Liver (tissue), 9 donors: ENCODE results near the gene CNGA4. TPM values are rescaled to one million over a fixed set of nuclear protein-coding genes. Genes with fewer than 3 reads are reported as not detected.

Experiments used
- DNase-seq: peaks from one replicate; pipeline ENCODE4 v3.0.0-alpha.2; 2017; ENCODE audit warnings: low spot score
- H3K27ac ChIP-seq, 2 donors: one replicate each; pipeline ENCODE4 v1.7.0; 2013; ENCODE audit warnings: inconsistent platforms in 2 of 2, low read length in 2 of 2, control low read depth in 1 of 2, low read depth in 1 of 2, mild to moderate bottlenecking in 1 of 2
- H3K27me3 ChIP-seq, 4 donors: one replicate each; pipeline versions ENCODE4 v1.6.1 to v1.7.0; 2013; ENCODE audit warnings: low read length in 3 of 4, inconsistent platforms in 1 of 4, mild to moderate bottlenecking in 1 of 4, moderate library complexity in 1 of 4; ENCODE audit not compliant: control insufficient read depth in 4 of 4, insufficient read depth in 4 of 4
- H3K36me3 ChIP-seq, 4 donors: one replicate each; pipeline versions ENCODE4 v1.6.1 to v1.7.0; 2013; ENCODE audit warnings: low read length in 3 of 4, mild to moderate bottlenecking in 3 of 4, low read depth in 1 of 4, moderate library complexity in 1 of 4; ENCODE audit not compliant: control insufficient read depth in 4 of 4, insufficient read depth in 3 of 4
- H3K4me1 ChIP-seq, 4 donors: one replicate each; pipeline versions ENCODE4 v1.6.1 to v1.7.0; 2013; ENCODE audit warnings: low read length in 3 of 4, mild to moderate bottlenecking in 3 of 4, moderate library complexity in 1 of 4; ENCODE audit not compliant: control insufficient read depth in 4 of 4, insufficient read depth in 4 of 4
- H3K4me3 ChIP-seq, 3 donors: one replicate each; pipeline versions ENCODE4 v1.6.1 to v1.7.0; 2013; ENCODE audit warnings: low read length in 3 of 3, control low read depth in 1 of 3, low read depth in 1 of 3, mild to moderate bottlenecking in 1 of 3
- H3K9ac ChIP-seq, 2 donors: one replicate each; pipeline ENCODE4 v1.7.0; 2013; ENCODE audit warnings: low read length in 2 of 2, mild to moderate bottlenecking in 2 of 2, moderate library complexity in 2 of 2, control low read depth in 1 of 2, low read depth in 1 of 2
- H3K9me3 ChIP-seq, 4 donors: one replicate each; pipeline versions ENCODE4 v1.6.1 to v1.7.0; 2013; ENCODE audit warnings: low read length in 3 of 4; ENCODE audit not compliant: control insufficient read depth in 4 of 4
- EGR1 ChIP-seq, 2 donors: IDR thresholded peaks; 2 replicates each; pipeline ENCODE4 v1.6.1; 2016 to 2018; ENCODE audit warnings: antibody characterized with exemption in 2 of 2, low read depth in 2 of 2
- FOXA1 ChIP-seq: IDR thresholded peaks from 2 replicates; pipeline ENCODE4 v1.6.1; 2016; ENCODE audit warnings: antibody characterized with exemption
- GABPA ChIP-seq, 2 donors: IDR thresholded peaks in 1 of 2; conservative IDR thresholded peaks in 1 of 2; 2 replicates each; pipeline ENCODE4 v1.6.1; 2016; ENCODE audit warnings: antibody characterized with exemption in 2 of 2, mild to moderate bottlenecking in 1 of 2, moderate library complexity in 1 of 2
- HNF4A ChIP-seq, 2 donors: conservative IDR thresholded peaks; 2 replicates each; pipeline ENCODE4 v1.6.1; 2016; ENCODE audit warnings: antibody characterized with exemption in 2 of 2, mild to moderate bottlenecking in 2 of 2
- HNF4G ChIP-seq: IDR thresholded peaks from 2 replicates; pipeline ENCODE4 v1.6.1; 2016; ENCODE audit warnings: antibody characterized with exemption
- JUND ChIP-seq, 2 donors: IDR thresholded peaks; 2 replicates each; pipeline ENCODE4 v1.6.1; 2016; ENCODE audit warnings: antibody characterized with exemption in 2 of 2
- NR2F2 ChIP-seq: IDR thresholded peaks from 2 replicates; pipeline ENCODE4 v1.6.1; 2016; ENCODE audit warnings: antibody characterized with exemption
- RAD21 ChIP-seq, 2 donors: IDR thresholded peaks; 2 replicates each; pipeline ENCODE4 v1.6.1; 2016; ENCODE audit warnings: antibody characterized with exemption in 2 of 2, mild to moderate bottlenecking in 2 of 2
- SP1 ChIP-seq: IDR thresholded peaks from 2 replicates; pipeline ENCODE4 v1.6.1; 2018; ENCODE audit warnings: antibody characterized with exemption, mild to moderate bottlenecking
- TAF1 ChIP-seq: conservative IDR thresholded peaks from 2 replicates; pipeline ENCODE4 v1.6.1; 2016; ENCODE audit warnings: antibody characterized with exemption, mild to moderate bottlenecking
- YY1 ChIP-seq: IDR thresholded peaks from 2 replicates; pipeline ENCODE4 v1.6.1; 2016; ENCODE audit warnings: antibody characterized with exemption, mild to moderate bottlenecking
- WGBS: extraction: QIAGEN DNeasy Blood & Tissue Kit; methylation state at CpG from one replicate; pipeline ENCODE4 v1.1.7; 2013; 5-methylcytosine and 5-hydroxymethylcytosine counted together
- polyA plus RNA-seq, 2 donors: library from polyadenylated mRNA; stranded (reverse) in 1 of 2; unstranded in 1 of 2; fragments of 200-250 nt in 1 of 2; fragments of >200 nt in 1 of 2; fragmentation: Nextera tagmentation in 1 of 2; extraction: Ambion mirVana in 1 of 2; gene quantifications; one replicate each; pipeline versions ENCODE4 v1.2.1 to v1.2.3, GENCODE V29; 2013 to 2015
- total RNA-seq, 2 donors: library from RNA; depleted of rRNA; stranded (reverse); fragments of >200 nt; gene quantifications; one replicate each; pipeline ENCODE4 v1.2.3, GENCODE V29; 2014
- TF ChIP-seq, protein P1 (sequence below): IDR thresholded peaks from 2 replicates; pipeline ENCODE4 v1.6.1; 2016; ENCODE audit warnings: antibody characterized with exemption
- TF ChIP-seq, protein P2 (sequence below): fragments of 150-350 bp; IDR thresholded peaks from 2 replicates; pipeline ENCODE4 v1.5.1; 2017; ENCODE audit warnings: improper control_type of control experiment, low read depth, low read length; ENCODE audit not compliant: missing input control
- TF ChIP-seq, protein P3 (sequence below): IDR thresholded peaks from 2 replicates; pipeline ENCODE4 v1.6.1; 2016; ENCODE audit warnings: antibody characterized with exemption, mild to moderate bottlenecking
- TF ChIP-seq, protein P4 (sequence below): IDR thresholded peaks from 2 replicates; pipeline ENCODE4 v1.6.1; 2016; ENCODE audit warnings: antibody characterized with exemption
- donor health status: healthy.
- donor health status: healthy.
- donor health status: healthy.
- donor health status: healthy.
- donor health status: healthy.

CNGA4 gene
- total and polyA plus RNA-seq, 4 donors = 0.09 TPM; not detected in 3

DNA sequence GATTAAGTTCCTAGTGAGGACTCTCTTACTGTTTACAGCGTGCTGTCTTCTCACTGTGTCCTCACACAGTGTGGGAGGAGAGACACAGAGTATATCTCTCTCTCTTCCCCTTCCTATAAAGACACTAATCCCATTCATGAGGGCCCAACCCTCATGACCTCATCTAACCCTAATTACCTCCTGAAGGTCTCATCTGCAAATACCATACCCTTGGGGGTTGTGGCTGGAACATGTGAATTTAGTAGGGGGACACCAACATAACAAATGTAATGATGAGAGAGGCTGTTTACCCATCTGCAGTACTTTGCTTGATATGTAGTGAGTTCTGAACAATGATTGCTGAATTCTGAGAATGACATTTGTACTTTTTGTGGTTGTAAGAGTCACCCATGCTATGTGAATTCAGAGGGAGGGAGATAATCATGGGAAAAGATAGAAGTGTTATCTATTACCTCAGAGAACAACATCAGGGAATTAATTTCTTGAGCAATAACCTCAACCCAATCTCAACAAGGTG, 44.8 kb upstream of the CNGA4 start:
- 75% methylated on average over 1 of the region's 1 CpG for WGBS
- no peaks in the 10 kb centered on the region for H3K36me3 ChIP-seq
- H3K4me1 ChIP-seq = no peaks in the 10 kb centered on the region
- TF ChIP-seq YY1 = no peak
- TF ChIP-seq JUND (IDR thresholded peaks at IDR 0.05) = no peak
- TF ChIP-seq NR2F2 = no peak
- TF ChIP-seq EGR1 (IDR thresholded peaks at IDR 0.05; ENCODE audit: low read depth in 2 of 2) = no peak
- TF ChIP-seq, protein P1, sequence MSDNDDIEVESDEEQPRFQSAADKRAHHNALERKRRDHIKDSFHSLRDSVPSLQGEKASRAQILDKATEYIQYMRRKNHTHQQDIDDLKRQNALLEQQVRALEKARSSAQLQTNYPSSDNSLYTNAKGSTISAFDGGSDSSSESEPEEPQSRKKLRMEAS = no peak
- TF ChIP-seq, protein P2, sequence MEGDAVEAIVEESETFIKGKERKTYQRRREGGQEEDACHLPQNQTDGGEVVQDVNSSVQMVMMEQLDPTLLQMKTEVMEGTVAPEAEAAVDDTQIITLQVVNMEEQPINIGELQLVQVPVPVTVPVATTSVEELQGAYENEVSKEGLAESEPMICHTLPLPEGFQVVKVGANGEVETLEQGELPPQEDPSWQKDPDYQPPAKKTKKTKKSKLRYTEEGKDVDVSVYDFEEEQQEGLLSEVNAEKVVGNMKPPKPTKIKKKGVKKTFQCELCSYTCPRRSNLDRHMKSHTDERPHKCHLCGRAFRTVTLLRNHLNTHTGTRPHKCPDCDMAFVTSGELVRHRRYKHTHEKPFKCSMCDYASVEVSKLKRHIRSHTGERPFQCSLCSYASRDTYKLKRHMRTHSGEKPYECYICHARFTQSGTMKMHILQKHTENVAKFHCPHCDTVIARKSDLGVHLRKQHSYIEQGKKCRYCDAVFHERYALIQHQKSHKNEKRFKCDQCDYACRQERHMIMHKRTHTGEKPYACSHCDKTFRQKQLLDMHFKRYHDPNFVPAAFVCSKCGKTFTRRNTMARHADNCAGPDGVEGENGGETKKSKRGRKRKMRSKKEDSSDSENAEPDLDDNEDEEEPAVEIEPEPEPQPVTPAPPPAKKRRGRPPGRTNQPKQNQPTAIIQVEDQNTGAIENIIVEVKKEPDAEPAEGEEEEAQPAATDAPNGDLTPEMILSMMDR = no peak
- TF ChIP-seq, protein P3, sequence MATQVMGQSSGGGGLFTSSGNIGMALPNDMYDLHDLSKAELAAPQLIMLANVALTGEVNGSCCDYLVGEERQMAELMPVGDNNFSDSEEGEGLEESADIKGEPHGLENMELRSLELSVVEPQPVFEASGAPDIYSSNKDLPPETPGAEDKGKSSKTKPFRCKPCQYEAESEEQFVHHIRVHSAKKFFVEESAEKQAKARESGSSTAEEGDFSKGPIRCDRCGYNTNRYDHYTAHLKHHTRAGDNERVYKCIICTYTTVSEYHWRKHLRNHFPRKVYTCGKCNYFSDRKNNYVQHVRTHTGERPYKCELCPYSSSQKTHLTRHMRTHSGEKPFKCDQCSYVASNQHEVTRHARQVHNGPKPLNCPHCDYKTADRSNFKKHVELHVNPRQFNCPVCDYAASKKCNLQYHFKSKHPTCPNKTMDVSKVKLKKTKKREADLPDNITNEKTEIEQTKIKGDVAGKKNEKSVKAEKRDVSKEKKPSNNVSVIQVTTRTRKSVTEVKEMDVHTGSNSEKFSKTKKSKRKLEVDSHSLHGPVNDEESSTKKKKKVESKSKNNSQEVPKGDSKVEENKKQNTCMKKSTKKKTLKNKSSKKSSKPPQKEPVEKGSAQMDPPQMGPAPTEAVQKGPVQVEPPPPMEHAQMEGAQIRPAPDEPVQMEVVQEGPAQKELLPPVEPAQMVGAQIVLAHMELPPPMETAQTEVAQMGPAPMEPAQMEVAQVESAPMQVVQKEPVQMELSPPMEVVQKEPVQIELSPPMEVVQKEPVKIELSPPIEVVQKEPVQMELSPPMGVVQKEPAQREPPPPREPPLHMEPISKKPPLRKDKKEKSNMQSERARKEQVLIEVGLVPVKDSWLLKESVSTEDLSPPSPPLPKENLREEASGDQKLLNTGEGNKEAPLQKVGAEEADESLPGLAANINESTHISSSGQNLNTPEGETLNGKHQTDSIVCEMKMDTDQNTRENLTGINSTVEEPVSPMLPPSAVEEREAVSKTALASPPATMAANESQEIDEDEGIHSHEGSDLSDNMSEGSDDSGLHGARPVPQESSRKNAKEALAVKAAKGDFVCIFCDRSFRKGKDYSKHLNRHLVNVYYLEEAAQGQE = no peak
- no peak for TF ChIP-seq HNF4G
- TF ChIP-seq RAD21 (IDR thresholded peaks at IDR 0.05) = no peak
- no peak for TF ChIP-seq GABPA (IDR thresholded peaks at IDR 0.05 in 1 of 2, conservative IDR thresholded peaks at IDR 0.05 in 1 of 2)
- no peak for TF ChIP-seq HNF4A (conservative IDR thresholded peaks at IDR 0.05)
- no peak for TF ChIP-seq TAF1
- TF ChIP-seq, protein P4, sequence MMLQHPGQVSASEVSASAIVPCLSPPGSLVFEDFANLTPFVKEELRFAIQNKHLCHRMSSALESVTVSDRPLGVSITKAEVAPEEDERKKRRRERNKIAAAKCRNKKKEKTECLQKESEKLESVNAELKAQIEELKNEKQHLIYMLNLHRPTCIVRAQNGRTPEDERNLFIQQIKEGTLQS = no peak
- TF ChIP-seq FOXA1 = no peak
- TF ChIP-seq SP1 = no peak
- no peaks in the 10 kb centered on the region for H3K27me3 ChIP-seq
- H3K9me3 ChIP-seq = no peaks in the 10 kb centered on the region
- no peak overlapping the region for H3K4me3 ChIP-seq
- no peak overlapping the region for H3K9ac ChIP-seq
- no peak for DNase-seq
- H3K27ac ChIP-seq = no peak overlapping the region

DNA sequence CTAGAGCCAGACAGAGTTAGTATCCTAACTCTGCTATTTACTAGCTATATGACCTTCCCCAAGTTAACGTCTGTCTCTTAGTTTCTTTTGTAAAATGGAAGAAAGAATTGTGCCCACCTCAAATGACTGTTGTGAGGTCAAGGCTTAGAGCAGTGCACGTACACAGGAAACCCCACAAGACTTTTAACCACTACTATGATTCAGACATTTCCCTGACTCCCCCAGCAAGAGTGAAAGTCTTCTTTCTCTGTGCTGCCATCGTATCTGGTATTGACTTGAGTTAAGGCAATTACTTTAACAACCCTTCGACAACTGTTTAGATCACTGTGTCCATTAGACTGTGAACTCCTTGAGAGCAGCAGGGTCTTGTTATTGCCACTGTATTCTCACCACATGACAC, 42.5 kb upstream of the CNGA4 start:
- Histone ChIP-seq H3K9me3 (no peaks in the 10 kb centered on the region), H3K36me3 (no peaks in the 10 kb centered on the region), H3K4me3 (no peak overlapping the region), H3K4me1 (no peaks in the 10 kb centered on the region), H3K27me3 (no peaks in the 10 kb centered on the region), H3K27ac (no peak overlapping the region), H3K9ac (no peak overlapping the region)
- TF ChIP-seq JUND (IDR thresholded peaks at IDR 0.05) = no peak
- TF ChIP-seq, protein P4 = no peak
- 57% methylated on average over 4 of the region's 4 CpGs for WGBS
- no peak for DNase-seq
